ENCODE results near the gene STK17B. TPM values are rescaled to one million over a fixed set of nuclear protein-coding genes. Genes with fewer than 3 reads are reported as not detected.

STK17B gene
- total and polyA plus RNA-seq, 2 of the 13 experiments (the other 11 are each of a cell fraction or from before 2014, with no cell fraction given): 1.6 to 4.5 TPM

GRCh38 chr2:196088203-196088602 is 83.2 kb downstream of the STK17B start (continued):
- TF ChIP-seq HMGXB4 (CRISPR knock-in tag; IDR thresholded peaks at IDR 0.05; ENCODE audit: borderline replicate concordance in 1 of 2, low read depth in 1 of 2): no peak
- peak; percentile 68 for TF ChIP-seq ZNF644 (CRISPR knock-in tag; IDR thresholded peaks at IDR 0.05; ENCODE audit: low read depth)
- no peak for TF ChIP-seq DMTF1 (CRISPR knock-in tag; IDR thresholded peaks at IDR 0.05)
- TF ChIP-seq UBTF (CRISPR knock-in tag; IDR thresholded peaks at IDR 0.05): no peak
- peak; percentile 45 for TF ChIP-seq TEAD3 (CRISPR knock-in tag; optimal IDR thresholded peaks at IDR 0.05; ENCODE audit: borderline replicate concordance)
- peak; percentile 65 for TF ChIP-seq FOSL2 (CRISPR knock-in tag; IDR thresholded peaks at IDR 0.05)
- TF ChIP-seq ZNF615 (CRISPR knock-in tag; IDR thresholded peaks at IDR 0.05; ENCODE audit: borderline replicate concordance): no peak
- TF ChIP-seq GPN1 (CRISPR knock-in tag; IDR thresholded peaks at IDR 0.05; ENCODE audit: borderline replicate concordance): no peak
- TF ChIP-seq TRIM22 (IDR thresholded peaks at IDR 0.05): no peak
- TF ChIP-seq MLXIP (CRISPR knock-in tag; IDR thresholded peaks at IDR 0.05; ENCODE audit: borderline replicate concordance): no peak
- no peak for TF ChIP-seq ZBTB46 (CRISPR knock-in tag; IDR thresholded peaks at IDR 0.05; ENCODE audit: borderline replicate concordance)
- no peak for TF ChIP-seq HDAC1 (CRISPR knock-in tag; IDR thresholded peaks at IDR 0.05)
- TF ChIP-seq, protein P1, sequence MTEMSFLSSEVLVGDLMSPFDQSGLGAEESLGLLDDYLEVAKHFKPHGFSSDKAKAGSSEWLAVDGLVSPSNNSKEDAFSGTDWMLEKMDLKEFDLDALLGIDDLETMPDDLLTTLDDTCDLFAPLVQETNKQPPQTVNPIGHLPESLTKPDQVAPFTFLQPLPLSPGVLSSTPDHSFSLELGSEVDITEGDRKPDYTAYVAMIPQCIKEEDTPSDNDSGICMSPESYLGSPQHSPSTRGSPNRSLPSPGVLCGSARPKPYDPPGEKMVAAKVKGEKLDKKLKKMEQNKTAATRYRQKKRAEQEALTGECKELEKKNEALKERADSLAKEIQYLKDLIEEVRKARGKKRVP (CRISPR knock-in tag; IDR thresholded peaks at IDR 0.05): 0 out of 4 replicates have a peak, but pooled peaks of 1 of the 2 experiments have one; percentile 35
- TF ChIP-seq FOXP1 (IDR thresholded peaks at IDR 0.05): no peak
- peak; percentile 50 for TF ChIP-seq FOXP1 (CRISPR knock-in tag; IDR thresholded peaks at IDR 0.05)
- no peak for TF ChIP-seq ZNF598 (CRISPR knock-in tag; IDR thresholded peaks at IDR 0.05; ENCODE audit: borderline replicate concordance)

Measured in HepG2 (cell line).